Esophagus muscularis mucosa (tissue), 4 donors: ENCODE measurements around the gene PIGL.

Experiments
- EP300 ChIP-seq: sonication (generic); formaldehyde crosslinking; IDR thresholded peaks from one replicate; pipeline ENCODE4 v1.6.1; 2017; ENCODE audit warnings: antibody characterized with exemption
- POLR2A ChIP-seq: fragments of 450-650 bp; IDR thresholded peaks from one replicate; pipeline ENCODE4 v1.6.1; 2017; ENCODE audit warnings: antibody characterized with exemption, moderate library complexity, mild to moderate bottlenecking, low read depth
- POLR2AphosphoS5 ChIP-seq, 2 donors: sonication (generic); formaldehyde crosslinking; IDR thresholded peaks; one replicate each; pipeline ENCODE4 v1.6.1; 2017; ENCODE audit warnings: antibody characterized with exemption in 2 of 2
- TF ChIP-seq, protein P1 (sequence below), 3 experiments: fragments of 200-600 bp in 2 of 3; fragments of 450-650 bp in 1 of 3; sonication (generic) in 2 of 3; IDR thresholded peaks; one replicate each; pipeline ENCODE4 v1.5.1; 2017 to 2019; ENCODE audit warnings: antibody characterized with exemption in 3 of 3, mild to moderate bottlenecking in 2 of 3, moderate library complexity in 1 of 3

DNA sequence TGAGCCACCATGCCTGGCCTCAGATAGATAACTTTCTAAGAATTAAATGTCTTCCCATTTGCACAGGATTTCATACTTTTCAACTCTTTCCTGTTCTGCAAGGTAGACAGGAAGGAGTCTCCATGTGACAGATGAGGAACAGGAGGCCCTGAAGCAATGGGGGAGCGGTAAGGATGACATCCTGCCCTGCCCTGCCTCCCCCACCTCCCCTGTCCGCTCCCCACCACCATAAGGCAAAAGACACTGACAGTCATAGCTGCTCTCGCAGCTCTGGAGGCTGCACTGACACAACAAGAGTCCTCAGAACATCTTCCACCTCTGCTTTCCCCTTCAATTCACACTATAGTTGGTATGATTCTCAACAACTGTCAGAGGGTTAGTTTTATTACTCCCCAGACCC, 126.6 kb downstream of the PIGL start:
- TF ChIP-seq, protein P1, sequence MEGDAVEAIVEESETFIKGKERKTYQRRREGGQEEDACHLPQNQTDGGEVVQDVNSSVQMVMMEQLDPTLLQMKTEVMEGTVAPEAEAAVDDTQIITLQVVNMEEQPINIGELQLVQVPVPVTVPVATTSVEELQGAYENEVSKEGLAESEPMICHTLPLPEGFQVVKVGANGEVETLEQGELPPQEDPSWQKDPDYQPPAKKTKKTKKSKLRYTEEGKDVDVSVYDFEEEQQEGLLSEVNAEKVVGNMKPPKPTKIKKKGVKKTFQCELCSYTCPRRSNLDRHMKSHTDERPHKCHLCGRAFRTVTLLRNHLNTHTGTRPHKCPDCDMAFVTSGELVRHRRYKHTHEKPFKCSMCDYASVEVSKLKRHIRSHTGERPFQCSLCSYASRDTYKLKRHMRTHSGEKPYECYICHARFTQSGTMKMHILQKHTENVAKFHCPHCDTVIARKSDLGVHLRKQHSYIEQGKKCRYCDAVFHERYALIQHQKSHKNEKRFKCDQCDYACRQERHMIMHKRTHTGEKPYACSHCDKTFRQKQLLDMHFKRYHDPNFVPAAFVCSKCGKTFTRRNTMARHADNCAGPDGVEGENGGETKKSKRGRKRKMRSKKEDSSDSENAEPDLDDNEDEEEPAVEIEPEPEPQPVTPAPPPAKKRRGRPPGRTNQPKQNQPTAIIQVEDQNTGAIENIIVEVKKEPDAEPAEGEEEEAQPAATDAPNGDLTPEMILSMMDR (IDR thresholded peaks at IDR 0.05): no peak
- TF ChIP-seq POLR2A (no peak), EP300 (no peak), POLR2AphosphoS5 (IDR thresholded peaks at IDR 0.05) (no peak)
